ENCODE results near the gene DSC2.
"Not testable (repeated sequence)": the region's sequence is repeated elsewhere in the genome, so short reads cannot be mapped to it uniquely, and the experiment has no call there.

Gene DSC2

DNA sequence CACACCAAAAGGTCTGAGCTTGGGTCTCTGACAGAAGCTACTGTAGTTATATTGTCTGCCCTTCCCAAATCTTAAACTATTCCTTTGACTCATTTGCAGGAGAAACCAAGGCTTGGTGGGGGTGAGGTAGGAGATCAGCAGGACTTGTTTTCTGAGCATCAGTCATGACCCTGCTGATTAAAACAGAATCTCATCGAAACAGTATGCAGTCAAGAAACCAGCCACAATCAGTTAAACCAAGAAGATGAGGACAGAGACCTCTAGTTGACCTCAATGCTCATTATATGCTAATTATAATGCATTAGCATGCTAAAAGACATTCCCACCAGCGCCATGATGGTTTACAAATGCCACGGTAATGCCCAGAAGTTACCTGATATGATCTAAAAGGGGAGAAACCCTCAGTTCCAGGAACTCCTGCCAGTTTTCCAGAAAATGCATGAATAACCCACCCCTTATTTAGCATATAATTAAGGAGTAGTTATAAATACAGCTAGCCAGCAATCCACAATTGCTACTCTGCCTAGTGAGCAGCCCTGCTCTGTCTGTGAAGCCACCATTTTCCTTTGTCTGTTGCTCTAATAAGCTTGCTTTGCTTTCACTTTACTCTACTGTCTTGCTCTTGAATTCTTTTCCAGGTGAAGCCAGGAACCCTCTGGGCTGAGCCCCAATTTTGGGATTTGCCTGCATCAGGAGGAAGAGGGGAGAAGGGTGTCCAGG lies 86.3 kb downstream of the DSC2 start:
- no peaks in the 10 kb centered on the region for H3K9me3 ChIP-seq (ENCODE audit: control insufficient read depth, insufficient read depth, low read depth, low read length)
- no peak overlapping the region for H3K9ac ChIP-seq (ENCODE audit: low read length)
- no peaks in the 10 kb centered on the region for H3K36me3 ChIP-seq (ENCODE audit: control insufficient read depth, insufficient read depth, low read length)
- H3K27ac ChIP-seq (ENCODE audit: low read depth, low read length) = no peak overlapping the region
- H3K4me1 ChIP-seq (ENCODE audit: control insufficient read depth, insufficient read depth, low read length) = no peaks in the 10 kb centered on the region
- no peak overlapping the region for H3K4me3 ChIP-seq (ENCODE audit: low read depth, low read length)
- H3K27me3 ChIP-seq (ENCODE audit: control insufficient read depth, insufficient read depth, low read length) = no peaks in the 10 kb centered on the region

DNA sequence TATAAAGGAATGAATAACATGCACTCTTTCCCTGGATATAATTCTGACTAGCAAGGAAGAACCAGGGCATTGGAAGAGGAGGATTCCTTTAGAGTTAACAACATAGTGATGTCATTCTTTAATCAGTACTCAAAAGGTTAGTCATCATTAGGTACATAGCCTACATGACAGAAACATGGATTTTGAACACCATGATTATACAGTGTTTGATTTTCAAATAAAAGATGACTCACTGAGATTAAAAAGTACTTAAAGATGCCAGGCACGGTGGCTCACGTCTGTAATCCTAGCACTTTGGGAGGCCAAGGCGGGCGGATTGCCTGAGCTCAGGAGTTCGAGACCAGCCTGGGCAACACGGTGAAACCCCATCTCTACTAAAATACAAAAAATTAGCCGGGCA lies 90.8 kb downstream of the DSC2 start:
- not testable (repeated sequence) for H3K27ac ChIP-seq (ENCODE audit: low read depth, low read length); H3K9me3 ChIP-seq (ENCODE audit: control insufficient read depth, insufficient read depth, low read depth, low read length); H3K4me3 ChIP-seq (ENCODE audit: low read depth, low read length); H3K9ac ChIP-seq (ENCODE audit: low read length); H3K4me1 ChIP-seq (ENCODE audit: control insufficient read depth, insufficient read depth, low read length); H3K36me3 ChIP-seq (ENCODE audit: control insufficient read depth, insufficient read depth, low read length); H3K27me3 ChIP-seq (ENCODE audit: control insufficient read depth, insufficient read depth, low read length)

- H3K27ac ChIP-seq (ENCODE audit: low read depth, low read length) = no peak overlapping the region
- H3K4me3 ChIP-seq (ENCODE audit: low read depth, low read length) = no peak overlapping the region
- no peak overlapping the region for H3K9ac ChIP-seq (ENCODE audit: low read length)
- no peaks in the 10 kb centered on the region for H3K27me3 ChIP-seq (ENCODE audit: control insufficient read depth, insufficient read depth, low read length)
- H3K9me3 ChIP-seq (ENCODE audit: control insufficient read depth, insufficient read depth, low read depth, low read length) = no peaks in the 10 kb centered on the region
- H3K4me1 ChIP-seq (ENCODE audit: control insufficient read depth, insufficient read depth, low read length) = no peaks in the 10 kb centered on the region
- no peaks in the 10 kb centered on the region for H3K36me3 ChIP-seq (ENCODE audit: control insufficient read depth, insufficient read depth, low read length)
Measured at GRCh38 chr18:31010601-31011000, 91.6 kb downstream of the DSC2 start.
